CD4-positive, alpha-beta T cell treated with Interleukin-10 for 1 hour (primary cell): ENCODE data around the gene MYBL2.
"Not testable (repeated sequence)": the region's sequence is repeated elsewhere in the genome, so short reads cannot be mapped to it uniquely, and the experiment has no call there.

Experiments
- DNase-seq: peaks from one replicate; pipeline ENCODE4 v3.0.0-alpha.2; 2020

Gene MYBL2

DNA sequence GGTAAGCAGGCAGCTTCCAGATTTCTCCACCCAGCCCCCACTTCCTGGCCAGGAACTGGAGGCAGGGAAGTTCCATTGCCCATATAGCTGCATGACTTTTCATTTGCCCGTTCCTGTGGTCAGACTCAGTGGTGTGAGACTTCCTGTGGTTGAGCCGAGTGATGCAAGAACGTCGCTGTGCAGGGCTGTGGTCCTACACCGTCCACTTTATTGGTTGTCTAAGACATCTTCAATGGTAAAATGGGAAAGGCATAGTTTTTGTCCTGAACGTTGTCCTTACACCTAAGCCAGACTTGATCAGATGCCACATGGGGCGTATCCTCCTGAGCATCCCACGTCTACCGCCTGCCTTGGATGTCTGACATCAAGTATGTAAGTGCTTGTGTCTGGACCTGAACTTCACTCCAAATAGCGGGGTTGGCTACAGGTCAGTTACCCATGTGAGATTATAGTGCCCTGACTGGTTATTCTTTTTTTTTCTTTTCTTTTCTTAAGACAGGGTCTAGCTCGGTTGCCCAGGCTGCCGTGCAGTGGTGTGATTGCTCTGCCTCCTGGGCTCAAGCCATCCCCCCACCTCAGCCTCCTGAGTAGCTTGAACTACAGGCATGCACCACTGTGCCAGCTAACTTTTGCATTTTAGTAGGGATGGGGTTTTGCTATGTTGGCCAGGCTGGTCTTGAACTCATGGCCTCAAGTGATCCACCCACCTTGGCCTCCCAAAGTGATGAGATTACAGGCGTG, 85.8 kb downstream of the MYBL2 start:
- peak; percentile 17 for DNase-seq

- no peak for DNase-seq
Observed at GRCh38 chr20:43755390-43755789, 88.5 kb downstream of the MYBL2 start.

DNA sequence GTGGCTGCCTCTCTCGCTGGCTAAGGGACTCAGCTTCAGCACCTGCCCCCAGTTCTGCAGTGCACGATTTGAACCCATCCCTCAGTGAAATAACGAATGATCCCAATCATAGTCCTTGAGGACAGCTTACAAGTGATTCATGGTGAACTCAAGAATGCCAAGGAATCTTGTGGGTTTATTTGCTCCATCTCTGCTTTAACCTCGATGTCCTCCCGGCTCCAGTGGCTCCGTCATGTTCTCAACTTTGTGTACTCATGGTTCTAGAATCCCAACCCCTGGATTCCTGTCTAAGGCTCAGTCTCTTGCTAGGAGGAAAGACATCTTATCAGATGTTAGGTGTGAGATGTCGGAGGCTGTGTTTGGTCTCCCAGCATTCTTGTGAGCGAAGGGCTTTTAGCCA, 88.9 kb downstream of the MYBL2 start:
- DNase-seq, result no peak

DNA sequence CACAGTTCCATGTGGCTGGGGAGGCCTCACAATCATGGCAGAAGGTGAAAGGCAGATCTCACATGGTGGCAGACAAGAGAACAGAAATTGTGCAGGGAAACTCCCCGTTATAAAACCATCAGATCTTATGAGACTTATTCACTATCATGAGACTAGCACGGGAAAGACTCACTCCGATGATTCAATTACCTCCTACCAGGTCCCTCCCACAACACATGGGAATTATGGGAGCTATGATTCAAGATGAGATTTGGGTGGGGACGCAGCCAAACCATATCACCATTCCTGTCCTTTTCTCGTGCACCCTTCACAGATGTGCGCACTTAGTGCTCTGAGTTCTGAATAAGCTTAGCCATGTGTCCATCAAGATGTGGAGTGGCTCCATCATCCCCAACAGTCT, 91.0 kb downstream of the MYBL2 start:
- not testable (repeated sequence) for DNase-seq

GRCh38 chr20:43761386-43762340, 94.7 kb downstream of the MYBL2 start:
- DNase-seq, result no peak

DNA sequence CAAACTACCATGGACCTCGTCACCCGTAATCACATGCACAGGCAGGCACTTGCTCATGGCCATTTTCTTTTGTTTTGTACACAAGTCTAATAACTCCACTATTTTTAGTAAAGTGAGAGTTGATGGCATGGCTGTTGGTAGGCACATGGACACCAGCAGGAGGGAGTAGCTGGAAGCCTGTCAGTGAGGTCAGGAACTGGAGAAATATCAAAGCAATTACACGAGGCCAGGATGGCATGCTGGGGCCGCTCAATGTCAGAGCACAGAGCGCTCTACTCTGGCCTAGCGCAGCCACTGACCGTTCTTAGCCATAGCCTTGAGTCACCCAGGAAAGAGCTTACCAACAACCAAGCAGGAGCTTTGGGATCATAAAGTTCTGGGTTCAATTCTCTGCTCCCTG, 96.0 kb downstream of the MYBL2 start:
- no peak for DNase-seq

DNA sequence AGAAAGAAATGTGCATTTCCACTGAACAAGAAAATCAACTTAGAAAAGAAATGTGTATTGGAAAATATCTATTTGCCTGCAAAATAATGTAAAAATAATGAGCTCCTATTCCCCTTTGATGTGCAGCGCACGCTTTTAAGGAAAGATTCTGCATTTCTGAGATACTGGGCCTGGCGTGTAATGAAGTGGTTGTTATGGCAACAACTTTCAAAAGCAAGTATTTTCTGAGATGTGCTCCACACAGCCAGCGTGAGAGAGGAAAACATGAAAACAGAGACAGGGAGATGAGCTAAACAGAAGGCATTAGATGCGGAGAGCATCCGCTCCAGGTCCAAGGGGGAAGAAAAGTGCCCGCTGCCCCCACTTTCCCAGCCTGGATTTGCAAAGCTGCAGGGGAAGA, 99.0 kb downstream of the MYBL2 start:
- DNase-seq, result no peak
